MCF 10A (cell line): ENCODE data around the gene CASP3. TPM values are rescaled to one million over a fixed set of nuclear protein-coding genes. Genes with fewer than 3 reads are reported as not detected.

Source experiments
- BruUV-seq: library from RNA; stranded (reverse); fragments of 400-500 nt; replicated peaks from 2 replicates; lab custom pipeline; 2021; lab: Mats Ljungman, UMichigan
- CTCF ChIA-PET: fragments of 300-600 bp; sonication (Branson Sonifier 250); formaldehyde crosslinking; extraction: SDS; loops from one replicate; lab custom pipeline; 2021; ENCODE audit warnings: antibody characterized with exemption, inconsistent platforms; lab: Yijun Ruan, JAX
- POLR2A ChIA-PET: fragments of 300-600, 350-650 bp; sonication (Branson Sonifier 250); formaldehyde crosslinking; extraction: SDS; loops from one replicate; lab custom pipeline; 2020; ENCODE audit warnings: antibody characterized with exemption, inconsistent platforms; lab: Yijun Ruan, JAX
- DNase-seq: peaks from one replicate; pipeline ENCODE4 v3.0.0-alpha.2; 2018; ENCODE audit not compliant: unreplicated experiment
- H3K27ac Mint-ChIP-seq: one replicate; pipeline ENCODE4 v1.8.0; 2022; ENCODE audit warnings: mild to moderate bottlenecking, low read depth, mixed read lengths; ENCODE audit not compliant: unreplicated experiment
- H3K27me3 Mint-ChIP-seq: one replicate; pipeline ENCODE4 v1.8.0; 2022; ENCODE audit warnings: mixed read lengths; ENCODE audit not compliant: insufficient read depth, unreplicated experiment
- H3K36me3 Mint-ChIP-seq: one replicate; pipeline ENCODE4 v1.8.0; 2022; ENCODE audit warnings: mild to moderate bottlenecking, moderate library complexity, mixed read lengths; ENCODE audit not compliant: insufficient read depth, unreplicated experiment
- H3K4me1 Mint-ChIP-seq: one replicate; pipeline ENCODE4 v1.8.0; 2022; ENCODE audit warnings: mixed read lengths; ENCODE audit not compliant: insufficient read depth, unreplicated experiment
- H3K4me3 Mint-ChIP-seq: one replicate; pipeline ENCODE4 v1.8.0; 2022; ENCODE audit warnings: mild to moderate bottlenecking, moderate library complexity, mixed read lengths; ENCODE audit not compliant: unreplicated experiment
- H3K9me3 Mint-ChIP-seq: one replicate; pipeline ENCODE4 v1.8.0; 2022; ENCODE audit warnings: mixed read lengths; ENCODE audit not compliant: unreplicated experiment
- intact Hi-C: fragments of 100-400 bp; cut with micrococcal nuclease; formaldehyde crosslinking; loops from 2 replicates; pipeline ENCODE4 v1.14.1; 2022
- total RNA-seq: library from RNA; stranded (reverse); gene quantifications from 2 replicates; pipeline ENCODE4 v1.2.3, GENCODE V29; 2022
- TF ChIP-seq, protein P1 (sequence below): fragments of 200-600 bp; IDR thresholded peaks from one replicate; pipeline ENCODE4 v1.8.0; 2022; ENCODE audit warnings: antibody characterized with exemption, mild to moderate bottlenecking; ENCODE audit not compliant: unreplicated experiment

Gene CASP3
- total RNA-seq, 1 experiment from 2014 or later = 27.4 TPM

DNA sequence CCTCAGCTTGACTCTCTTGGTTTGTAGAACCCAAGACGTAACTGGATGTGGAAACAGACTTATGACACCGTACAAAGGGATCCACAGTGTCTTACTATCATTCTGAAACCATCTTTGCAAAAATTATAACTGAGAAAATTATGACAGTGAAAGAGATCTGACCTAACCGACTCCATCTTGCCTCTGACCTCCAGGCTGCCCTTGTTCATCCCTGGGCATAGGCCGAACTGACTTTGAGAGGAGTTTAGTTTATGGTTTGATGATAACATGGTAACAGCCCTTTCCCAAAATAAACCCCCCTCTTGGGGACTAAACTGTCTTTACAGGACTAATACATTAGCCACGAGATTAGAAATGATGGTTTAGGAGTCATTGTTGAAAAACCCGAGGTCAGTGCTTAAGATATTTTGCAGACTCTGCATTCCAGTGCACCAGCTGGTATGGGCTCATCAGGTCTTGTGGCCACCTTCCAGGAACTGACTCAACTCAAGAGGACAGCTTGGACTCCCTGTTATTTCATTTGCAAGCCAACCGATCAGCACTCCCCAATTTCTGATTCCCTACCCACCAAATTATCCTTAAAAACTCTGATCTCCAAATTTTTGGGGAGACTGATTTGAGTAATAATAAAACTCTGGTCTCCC, 49.6 kb downstream of the CASP3 start:
- ChIA-PET POLR2A (no interaction called here), CTCF (no interaction called here)
- Mint-ChIP-seq H3K27me3 (no peaks in the 10 kb centered on the region), H3K4me3 (no peak overlapping the region), H3K9me3 (peaks cover 8% of the 10 kb centered on the region), H3K36me3 (no peaks in the 10 kb centered on the region), H3K27ac (no peak overlapping the region), H3K4me1 (peaks cover 11% of the 10 kb centered on the region)
- BruUV-seq = no TSS peak
- TF ChIP-seq, protein P1, sequence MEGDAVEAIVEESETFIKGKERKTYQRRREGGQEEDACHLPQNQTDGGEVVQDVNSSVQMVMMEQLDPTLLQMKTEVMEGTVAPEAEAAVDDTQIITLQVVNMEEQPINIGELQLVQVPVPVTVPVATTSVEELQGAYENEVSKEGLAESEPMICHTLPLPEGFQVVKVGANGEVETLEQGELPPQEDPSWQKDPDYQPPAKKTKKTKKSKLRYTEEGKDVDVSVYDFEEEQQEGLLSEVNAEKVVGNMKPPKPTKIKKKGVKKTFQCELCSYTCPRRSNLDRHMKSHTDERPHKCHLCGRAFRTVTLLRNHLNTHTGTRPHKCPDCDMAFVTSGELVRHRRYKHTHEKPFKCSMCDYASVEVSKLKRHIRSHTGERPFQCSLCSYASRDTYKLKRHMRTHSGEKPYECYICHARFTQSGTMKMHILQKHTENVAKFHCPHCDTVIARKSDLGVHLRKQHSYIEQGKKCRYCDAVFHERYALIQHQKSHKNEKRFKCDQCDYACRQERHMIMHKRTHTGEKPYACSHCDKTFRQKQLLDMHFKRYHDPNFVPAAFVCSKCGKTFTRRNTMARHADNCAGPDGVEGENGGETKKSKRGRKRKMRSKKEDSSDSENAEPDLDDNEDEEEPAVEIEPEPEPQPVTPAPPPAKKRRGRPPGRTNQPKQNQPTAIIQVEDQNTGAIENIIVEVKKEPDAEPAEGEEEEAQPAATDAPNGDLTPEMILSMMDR = no peak
- intact Hi-C loops = no loop called here
- peak; percentile 71 for DNase-seq

DNA sequence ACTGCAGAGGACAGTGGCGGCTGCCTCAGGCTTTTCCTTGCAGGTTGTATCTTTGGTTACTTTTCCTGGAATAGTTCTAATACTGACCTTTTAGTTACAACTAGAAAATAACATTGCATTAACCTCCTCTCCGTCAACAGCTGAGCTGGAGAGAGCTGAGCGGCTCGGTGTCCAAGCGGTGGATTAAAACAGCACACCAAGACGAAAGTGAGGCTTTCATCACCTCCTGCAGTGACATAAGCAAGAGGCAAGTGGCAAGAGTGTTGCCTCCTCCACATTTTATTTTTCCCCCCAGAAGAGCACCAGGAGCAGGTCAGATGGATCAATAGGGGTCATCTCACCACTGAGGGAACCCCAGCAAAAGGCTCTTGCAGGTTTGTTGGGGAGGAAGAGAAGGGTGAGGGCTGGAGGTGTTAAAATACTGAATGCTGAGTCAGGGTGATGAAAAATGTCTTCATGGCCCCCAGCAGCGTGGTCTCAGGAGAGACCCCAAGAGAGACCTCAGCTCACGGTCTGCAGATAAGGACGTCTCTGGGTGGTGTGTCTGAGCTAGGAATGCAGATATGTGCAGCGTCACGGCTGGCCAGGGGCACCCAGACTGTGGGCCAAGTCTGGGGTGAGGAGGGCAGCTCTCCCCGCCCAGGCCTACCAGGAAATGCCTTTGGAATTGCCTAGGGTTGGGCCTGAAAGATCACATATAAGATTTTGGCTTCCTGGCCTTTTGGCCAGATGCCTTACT, 50.3 kb downstream of the CASP3 start:
- intact Hi-C loops = no loop called here
- no peak overlapping the region for H3K4me3 Mint-ChIP-seq
- no TSS peak for BruUV-seq
- no peak overlapping the region for H3K27ac Mint-ChIP-seq
- peak; percentile 26 for DNase-seq
- no peaks in the 10 kb centered on the region for H3K36me3 Mint-ChIP-seq
- H3K27me3 Mint-ChIP-seq = no peaks in the 10 kb centered on the region
- ChIA-PET POLR2A (no interaction called here), CTCF (interaction anchor here (0.7 kb wide), 1 partner anchor 11 kb away, joined by 3 read pairs; no protein-coding TSS in a partner anchor)
- H3K9me3 Mint-ChIP-seq = peaks cover 2% of the 10 kb centered on the region
- H3K4me1 Mint-ChIP-seq = peaks cover 11% of the 10 kb centered on the region
- TF ChIP-seq, protein P1 = no peak

DNA sequence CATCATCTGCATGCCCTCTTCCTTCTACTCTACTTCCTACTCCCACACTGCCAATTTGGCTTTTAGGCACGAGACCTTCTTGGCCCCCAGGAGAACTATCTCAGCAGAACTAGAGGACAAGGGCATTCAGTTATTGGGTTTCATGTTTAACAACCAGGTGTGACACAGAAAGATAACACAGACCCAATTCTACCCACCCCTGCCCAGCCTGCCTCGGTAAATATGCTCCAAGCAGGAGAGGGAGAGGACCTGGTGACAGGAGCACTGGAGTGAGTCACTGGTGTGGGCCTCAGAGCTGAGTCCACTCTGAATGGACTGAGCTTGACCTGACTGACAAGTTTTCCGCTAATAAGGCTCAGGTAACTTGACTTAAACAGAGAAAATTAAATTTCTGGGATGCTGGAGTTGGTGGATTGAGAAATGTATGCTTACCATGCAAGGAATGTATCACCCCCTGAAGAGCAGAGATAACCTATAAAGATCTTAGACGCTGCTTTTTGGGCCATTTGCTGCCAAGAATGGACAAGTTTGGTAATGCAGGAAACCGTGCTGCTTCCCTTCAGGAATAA, 52.5 kb downstream of the CASP3 start:
- Mint-ChIP-seq H3K27me3 (no peaks in the 10 kb centered on the region), H3K27ac (no peak overlapping the region)

More for the DNA sequence above, 52.5 kb downstream of the CASP3 start:
- intact Hi-C loops = no loop called here
- TF ChIP-seq, protein P1 = no peak
- ChIA-PET POLR2A (no interaction called here), CTCF (interaction anchor here (0.6 to 0.7 kb wide), 3 partner anchors 16 to 832 kb away, joined by 3 read pairs; no protein-coding TSS in a partner anchor)
- no peaks in the 10 kb centered on the region for H3K9me3 Mint-ChIP-seq
- DNase-seq = no peak
- peaks cover 11% of the 10 kb centered on the region for H3K4me1 Mint-ChIP-seq
- no peaks in the 10 kb centered on the region for H3K36me3 Mint-ChIP-seq
- BruUV-seq = no TSS peak
- H3K4me3 Mint-ChIP-seq = no peak overlapping the region
